Body of pancreas (tissue), 4 donors: Measurements from ENCODE around the gene SLF2. TPM values are rescaled to one million over a fixed set of nuclear protein-coding genes. Genes with fewer than 3 reads are reported as not detected.

Source experiments
- ATAC-seq: fragments of 150-250 bp; one replicate; pipeline ENCODE4 v1.9.1; 2016
- DNase-seq, 4 donors: peaks; one replicate each; pipeline ENCODE4 v3.0.0-alpha.2; 2019
- H3K27ac ChIP-seq, 4 donors: fragments of 200-600 bp; sonication (generic); 1 replicate in 3 of 4; 2 replicates in 1 of 4; pipeline versions ENCODE4 v1.5.1 to v1.6.1; 2016 to 2019; ENCODE audit warnings: mild to moderate bottlenecking in 1 of 4, mixed read lengths in 1 of 4, moderate library complexity in 1 of 4
- H3K27me3 ChIP-seq, 2 donors: fragments of 200-600 bp; sonication (generic); one replicate each; pipeline ENCODE4 v1.6.0; 2016; ENCODE audit warnings: mild to moderate bottlenecking in 1 of 2
- H3K36me3 ChIP-seq, 2 donors: fragments of 200-600 bp; sonication (generic); replicated peaks in 1 of 2; 2 replicates each; pipeline ENCODE4 v1.5.1; 2016; ENCODE audit warnings: low read depth in 2 of 2; ENCODE audit not compliant: insufficient read depth in 1 of 2
- H3K4me1 ChIP-seq: fragments of 200-600 bp; sonication (generic); one replicate; pipeline ENCODE4 v1.6.0; 2016
- H3K4me3 ChIP-seq, 2 donors: fragments of 200-600 bp; sonication (generic); 1 replicate in 1 of 2; 2 replicates in 1 of 2; pipeline ENCODE4 v1.5.1; 2016 to 2019
- H3K9me3 ChIP-seq, 3 donors: fragments of 200-600 bp; sonication (generic); 1 replicate in 2 of 3; 2 replicates in 1 of 3; pipeline ENCODE4 v1.5.1; 2016
- CTCF ChIP-seq, 7 experiments: fragments of 450-650 bp in 4 of 7; fragments of 200-600 bp in 3 of 7; sonication (generic) in 3 of 7; IDR thresholded peaks; one replicate each; pipeline ENCODE4 v1.5.1; 2016 to 2019; ENCODE audit warnings: antibody characterized with exemption in 7 of 7
- POLR2A ChIP-seq, 3 donors: fragments of 450-650 bp; IDR thresholded peaks; one replicate each; pipeline ENCODE4 v1.6.1; 2016; ENCODE audit warnings: antibody characterized with exemption in 3 of 3, mild to moderate bottlenecking in 2 of 3
- WGBS, 2 donors: methylation state at CpG; one replicate each; pipeline ENCODE4 v1.1.5; 2017; 5-methylcytosine and 5-hydroxymethylcytosine counted together
- intact Hi-C: fragments of 100-400 bp; cut with DNase I; formaldehyde crosslinking; loops from one replicate; pipeline ENCODE4 v1.15.1; 2023
- total RNA-seq, 2 donors: library from RNA; depleted of rRNA; stranded (reverse); fragments of >200 nt; gene quantifications; one replicate each; pipeline ENCODE4 v1.1.0, GENCODE V29; 2016

Gene SLF2
- total RNA-seq, 2 donors from 2014 or later = 16.2 to 26.7 TPM

DNA sequence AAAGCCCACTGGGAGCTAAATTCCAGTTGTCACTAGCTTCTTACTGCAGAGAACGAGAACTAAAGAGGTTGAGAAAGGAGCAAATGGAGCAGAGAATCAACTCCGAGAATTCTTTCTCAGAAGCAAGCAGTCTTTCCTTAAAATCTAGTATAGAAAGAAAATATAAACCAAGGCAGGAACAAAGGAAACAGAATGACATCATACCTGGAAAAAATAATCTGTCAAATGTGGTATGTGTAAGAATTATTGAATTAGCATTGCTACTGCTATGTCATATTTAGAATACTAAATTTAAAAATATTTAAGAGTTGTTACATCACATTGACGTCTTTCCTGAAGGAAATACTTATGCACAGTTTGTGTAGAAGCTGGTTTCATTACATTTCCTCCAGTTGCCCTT lies 4.3 kb downstream of the SLF2 start:
- Histone ChIP-seq H3K4me3 (no peak overlapping the region), H3K4me1 (peaks cover 30% of the 10 kb centered on the region), H3K36me3 (peaks cover 7 to 21% of the 10 kb centered on the region in 2 donors), H3K27ac (no peak overlapping the region), H3K9me3 (no peaks in the 10 kb centered on the region), H3K27me3 (no peaks in the 10 kb centered on the region)
- 74 to 82% methylated on average over 3 of the region's 3 CpGs for WGBS, 2 donors
- DNase-seq (no peak), ATAC-seq (no peak)
- no peak for TF ChIP-seq POLR2A (IDR thresholded peaks at IDR 0.05)
- no peak for TF ChIP-seq CTCF (IDR thresholded peaks at IDR 0.05)
- intact Hi-C loops = no loop called here

DNA sequence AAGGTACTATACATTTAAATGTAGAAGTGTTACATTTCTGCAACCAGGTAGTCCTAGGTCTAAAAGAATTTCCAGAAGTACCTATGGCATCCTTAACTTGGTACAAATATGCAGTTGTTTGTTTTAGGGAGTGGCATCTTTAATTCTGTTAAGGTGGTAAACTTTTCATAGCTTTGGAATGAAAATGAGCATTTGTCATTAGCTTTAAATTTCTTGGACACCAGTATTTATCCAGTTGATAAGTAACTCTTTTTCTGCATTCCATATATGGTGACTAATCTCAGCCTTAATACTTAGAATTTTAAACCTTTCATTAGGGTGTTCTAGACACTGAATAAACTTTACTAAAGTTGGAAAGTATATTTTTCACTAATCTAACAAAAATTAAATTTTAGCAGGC lies 10.8 kb downstream of the SLF2 start:
- ATAC-seq (no peak), DNase-seq (no peak)
- TF ChIP-seq POLR2A (IDR thresholded peaks at IDR 0.05) = no peak
- no peak for TF ChIP-seq CTCF (IDR thresholded peaks at IDR 0.05)
- Histone ChIP-seq H3K36me3 (peaks cover 5 to 30% of the 10 kb centered on the region in 2 donors), H3K9me3 (no peaks in the 10 kb centered on the region), H3K27ac (no peak overlapping the region), H3K27me3 (no peaks in the 10 kb centered on the region), H3K4me1 (no peaks in the 10 kb centered on the region), H3K4me3 (no peak overlapping the region)
- intact Hi-C loops = loop anchor here (5.0 kb wide), 1 partner anchor 34 kb away; no protein-coding TSS in a partner anchor

GRCh38 chr10:100927266-100927665 lies 14.5 kb downstream of the SLF2 start:
- H3K27me3 ChIP-seq = no peaks in the 10 kb centered on the region
- H3K36me3 ChIP-seq = peaks cover 17 to 40% of the 10 kb centered on the region in 2 donors
- no peak overlapping the region for H3K4me3 ChIP-seq
- TF ChIP-seq CTCF (IDR thresholded peaks at IDR 0.05) (no peak), POLR2A (IDR thresholded peaks at IDR 0.05) (no peak)
- no peak for DNase-seq
- no peaks in the 10 kb centered on the region for H3K4me1 ChIP-seq
- no peak overlapping the region for H3K27ac ChIP-seq
- no peaks in the 10 kb centered on the region for H3K9me3 ChIP-seq
- intact Hi-C loops = no loop called here
- no peak for ATAC-seq
- WGBS, 2 donors = 83 to 88% methylated on average over 5 of the region's 5 CpGs

GRCh38 chr10:100928039-100928438 lies 15.3 kb downstream of the SLF2 start:
- ATAC-seq = no peak
- TF ChIP-seq POLR2A (IDR thresholded peaks at IDR 0.05) (no peak), CTCF (IDR thresholded peaks at IDR 0.05) (no peak)
- 0 to 45% methylated on average over 1 of the region's 1 CpG for WGBS, 2 donors

GRCh38 chr10:100930368-100930767 lies 17.6 kb downstream of the SLF2 start:
- intact Hi-C loops = no loop called here
- no peak overlapping the region for H3K27ac ChIP-seq
- ATAC-seq (no peak), DNase-seq (no peak)
- H3K9me3 ChIP-seq = no peaks in the 10 kb centered on the region
- H3K4me3 ChIP-seq = no peak overlapping the region
- H3K36me3 ChIP-seq = peaks cover 14 to 34% of the 10 kb centered on the region in 2 donors
- no peaks in the 10 kb centered on the region for H3K4me1 ChIP-seq
- H3K27me3 ChIP-seq = no peaks in the 10 kb centered on the region
- no peak for TF ChIP-seq POLR2A (IDR thresholded peaks at IDR 0.05)
- no peak for TF ChIP-seq CTCF (IDR thresholded peaks at IDR 0.05)

More at GRCh38 chr10:100928039-100928438, 15.3 kb downstream of the SLF2 start:
- H3K4me3 ChIP-seq = no peak overlapping the region
- H3K27ac ChIP-seq = no peak overlapping the region
- no peak for DNase-seq
- intact Hi-C loops = no loop called here
- no peaks in the 10 kb centered on the region for H3K27me3 ChIP-seq
- peaks cover 17 to 43% of the 10 kb centered on the region in 2 donors for H3K36me3 ChIP-seq
- H3K9me3 ChIP-seq = no peaks in the 10 kb centered on the region
- no peaks in the 10 kb centered on the region for H3K4me1 ChIP-seq
